ENCODE measurements around the gene IRX1. TPM values are rescaled to one million over a fixed set of nuclear protein-coding genes. Genes with fewer than 3 reads are reported as not detected.

Gene IRX1
- total RNA-seq, 1 donor from 2014 or later, result 2.4 TPM

GRCh38 chr5:3650868-3651267 is 55.2 kb downstream of the IRX1 start:
- Mint-ChIP-seq H3K27me3 (peaks cover 45% of the 10 kb centered on the region), H3K9me3 (ENCODE audit: low read depth) (no peaks in the 10 kb centered on the region), H3K27ac (no peak overlapping the region), H3K4me3 (ENCODE audit: low read depth) (no peak overlapping the region), H3K36me3 (ENCODE audit: insufficient read depth) (no peaks in the 10 kb centered on the region), H3K4me1 (ENCODE audit: low read depth) (no peaks in the 10 kb centered on the region)
- DNase-seq (ENCODE audit: low spot score, unreplicated experiment), result no peak
- no peak for TF ChIP-seq CTCF (IDR thresholded peaks at IDR 0.05; ENCODE audit: unreplicated experiment)
